HepG2 (cell line): ENCODE results near the gene ARFIP2. TPM values are rescaled to one million over a fixed set of nuclear protein-coding genes. Genes with fewer than 3 reads are reported as not detected.

ENCODE experiments used
- ATAC-seq: fragments of 200-7000 bp; cut with Tn5 transposase; 3 replicates; pipeline ENCODE4 v1.9.1; 2020; ENCODE audit warnings: mild to moderate bottlenecking, moderate library complexity
- BruUV-seq: library from RNA; stranded (reverse); fragments of 400-500 nt; replicated peaks from 2 replicates; lab custom pipeline; 2021; lab: Mats Ljungman, UMichigan
- CTCF ChIA-PET: fragments of 300-600 bp; formaldehyde crosslinking; extraction: SDS; loops from one replicate; lab custom pipeline; 2021; ENCODE audit warnings: low total read pairs, inconsistent platforms, low intra/inter-chr PET ratio; lab: Yijun Ruan, JAX
- POLR2A ChIA-PET: fragments of 350-600 bp; sonication (Branson Sonifier 250); formaldehyde crosslinking; loops from one replicate; lab custom pipeline; 2020; ENCODE audit warnings: antibody characterized with exemption, inconsistent platforms; lab: Yijun Ruan, JAX
- DNase-seq: peaks from one replicate; pipeline ENCODE4 v3.0.0-alpha.2; 2015; ENCODE audit warnings: low spot score
- FAIRE-seq: peaks from 3 replicates; lab custom pipeline; 2011; peaks lifted over from hg19 to GRCh38; lab: Jason Lieb, UNC
- H2AFZ ChIP-seq: one replicate; pipeline ENCODE4 v1.6.1; 2011; ENCODE audit warnings: low read length, inconsistent platforms
- H3K27ac ChIP-seq: fragments of 300-600 bp; 3 replicates; pipeline ENCODE4 v1.8.0; 2011; ENCODE audit warnings: mixed run types, mild to moderate bottlenecking, mixed read lengths, low read length, inconsistent platforms; ENCODE audit not compliant: insufficient read depth; ENCODE audit errors: extremely low read length
- H3K27me3 ChIP-seq, 2 experiments: fragments of 200-600 bp in 1 of 2; 2 replicates in 1 of 2; 3 replicates in 1 of 2; pipeline versions ENCODE4 v1.6.0 to v1.8.0; 2011; ENCODE audit warnings: low read length in 2 of 2, mild to moderate bottlenecking in 2 of 2, moderate library complexity in 2 of 2, inconsistent platforms in 1 of 2; ENCODE audit not compliant: insufficient read depth in 2 of 2, control insufficient read depth in 1 of 2
- H3K36me3 ChIP-seq, 2 experiments: fragments of 200-600 bp in 1 of 2; replicated peaks in 1 of 2; 2 replicates in 1 of 2; 3 replicates in 1 of 2; pipeline versions ENCODE4 v1.5.1 to v1.8.0; 2011; ENCODE audit warnings: low read length in 2 of 2, inconsistent platforms in 1 of 2; ENCODE audit not compliant: insufficient read depth in 2 of 2, control insufficient read depth in 1 of 2
- H3K4me1 ChIP-seq: 2 replicates; pipeline ENCODE4 v1.5.1; 2012; ENCODE audit warnings: low read length, inconsistent platforms; ENCODE audit not compliant: insufficient read depth
- H3K4me2 ChIP-seq: 2 replicates; pipeline ENCODE4 v1.6.0; 2011; ENCODE audit warnings: low read depth, low read length, inconsistent platforms
- H3K4me3 ChIP-seq, 3 experiments: fragments of 200-600 bp in 1 of 3; sonication (generic), shearing (Covaris generic) in 1 of 3; replicated peaks in 1 of 3; 2 replicates each; pipeline ENCODE4 v1.5.1; 2011 to 2016; ENCODE audit warnings: low read length in 3 of 3, inconsistent platforms in 2 of 3, low read depth in 2 of 3, mild to moderate bottlenecking in 2 of 3, control low read depth in 1 of 3, mixed read lengths in 1 of 3; ENCODE audit not compliant: insufficient read depth in 1 of 3
- H3K79me2 ChIP-seq: one replicate; pipeline ENCODE4 v1.6.1; 2011; ENCODE audit warnings: low read length, inconsistent platforms; ENCODE audit not compliant: insufficient read depth
- H3K9ac ChIP-seq: 2 replicates; pipeline ENCODE4 v1.6.0; 2011; ENCODE audit warnings: mild to moderate bottlenecking, low read depth, low read length, inconsistent platforms; ENCODE audit not compliant: insufficient read depth
- H3K9me3 ChIP-seq: 2 replicates; pipeline ENCODE4 v1.5.1; 2012; ENCODE audit warnings: mild to moderate bottlenecking, low read length
- H4K20me1 ChIP-seq: 2 replicates; pipeline ENCODE4 v1.6.0; 2011; ENCODE audit warnings: inconsistent platforms, mild to moderate bottlenecking, low read length, moderate library complexity; ENCODE audit not compliant: insufficient read depth
- BCLAF1 ChIP-seq: fragments of 450-650 bp; IDR thresholded peaks from 2 replicates; pipeline ENCODE4 v1.6.1; 2017; ENCODE audit warnings: mild to moderate bottlenecking
- CERS6 ChIP-seq: sonication (generic); formaldehyde crosslinking; IDR thresholded peaks from 2 replicates; pipeline ENCODE4 v1.5.0; 2020; ENCODE audit warnings: missing genetic modification reagents
- CHCHD3 ChIP-seq: sonication (generic); formaldehyde crosslinking; IDR thresholded peaks from 2 replicates; pipeline ENCODE4 v1.8.0; 2022; ENCODE audit warnings: mild to moderate bottlenecking, missing genetic modification reagents, moderate library complexity
- CTCF ChIP-seq: sonication (generic); formaldehyde crosslinking; IDR thresholded peaks from 2 replicates; pipeline ENCODE4 v1.5.0; 2020; ENCODE audit warnings: mild to moderate bottlenecking, missing genetic modification reagents, moderate library complexity
- FOXO1 ChIP-seq: sonication (generic); formaldehyde crosslinking; IDR thresholded peaks from 2 replicates; pipeline ENCODE4 v1.4.0; 2020; ENCODE audit warnings: missing genetic modification reagents
- HNF4G ChIP-seq, 2 experiments: sonication (generic) in 1 of 2; formaldehyde crosslinking in 1 of 2; IDR thresholded peaks; 2 replicates each; pipeline versions ENCODE4 v1.4.0 to v1.6.1; 2011 to 2020; ENCODE audit warnings: borderline replicate concordance in 2 of 2, low read depth in 2 of 2, mild to moderate bottlenecking in 2 of 2, low read length in 1 of 2, missing genetic modification reagents in 1 of 2, moderate library complexity in 1 of 2
- HOXD1 ChIP-seq: sonication (generic); formaldehyde crosslinking; IDR thresholded peaks from 2 replicates; pipeline ENCODE4 v1.5.0; 2020; ENCODE audit warnings: missing genetic modification reagents
- KLF16 ChIP-seq, 2 experiments: sonication (generic) in 1 of 2; formaldehyde crosslinking in 1 of 2; IDR thresholded peaks; 2 replicates each; pipeline versions ENCODE4 v1.6.1 to v1.8.0; 2016 to 2023; ENCODE audit warnings: missing genetic modification reagents in 2 of 2, missing compliant biosample characterization in 1 of 2
- NFYC ChIP-seq: IDR thresholded peaks from 2 replicates; pipeline ENCODE4 v1.6.1; 2016; ENCODE audit warnings: missing genetic modification reagents, missing compliant biosample characterization
- NKX3-1 ChIP-seq: sonication (generic); formaldehyde crosslinking; IDR thresholded peaks from 2 replicates; pipeline ENCODE4 v1.5.0; 2020; ENCODE audit warnings: missing genetic modification reagents
- RFX1 ChIP-seq: fragments of 450-650 bp; IDR thresholded peaks from 2 replicates; pipeline ENCODE4 v1.6.1; 2017
- RORA ChIP-seq: sonication (generic); formaldehyde crosslinking; IDR thresholded peaks from 2 replicates; pipeline ENCODE4 v1.5.0; 2020; ENCODE audit warnings: mild to moderate bottlenecking, missing genetic modification reagents, moderate library complexity
- ZNF652 ChIP-seq: IDR thresholded peaks from 2 replicates; pipeline ENCODE4 v1.6.1; 2016; ENCODE audit warnings: low read depth, borderline replicate concordance
- WGBS: methylation state at CpG from one replicate; pipeline ENCODE4 v1.1.6; 2017; ENCODE audit warnings: low lambda C conversion rate; 5-methylcytosine and 5-hydroxymethylcytosine counted together
- in situ Hi-C: cut with HindIII; loops from 2 replicates; pipeline ENCODE4 v1.10.0; 2017; ENCODE audit warnings: low pct_unique_long_range_greater_than_20kb; ENCODE audit not compliant: extremely low pct_ligation_motif_present
- intact Hi-C: fragments of 100-400 bp; cut with micrococcal nuclease; formaldehyde crosslinking; loops from one replicate; pipeline ENCODE4 v1.10.0; 2022; ENCODE audit not compliant: unreplicated experiment
- polyA plus RNA-seq, 8 experiments: library from polyadenylated mRNA; depleted of rRNA in 3 of 8; stranded (reverse) in 7 of 8; unstranded in 1 of 8; fragments of >200 nt; fragmentation: Illumina TruSeq in 4 of 8; extraction: Trizol in 4 of 8; gene quantifications; 2 replicates each; pipeline versions ENCODE4 v1.2.1 to v1.2.3, GENCODE V29; 2011 to 2016; ENCODE audit warnings: low read depth in 4 of 8, missing spikeins in 1 of 8, mixed read lengths in 1 of 8; ENCODE audit not compliant: insufficient read depth in 1 of 8
- total RNA-seq, 5 experiments: library from RNA; depleted of rRNA; stranded (reverse); fragments of >200 nt; fragmentation: Illumina TruSeq; extraction: Trizol; gene quantifications; 2 replicates each; pipeline ENCODE4 v1.2.3, GENCODE V29; 2016; ENCODE audit warnings: low read depth in 1 of 5

ARFIP2 gene
- total and polyA plus RNA-seq, 2 of the 13 experiments (the other 11 are each of a cell fraction or from before 2014, with no cell fraction given): 56.6 to 60.2 TPM

- BruUV-seq: no TSS peak
- WGBS: 100% methylated on average over 1 of the region's 4 CpGs
- DNase-seq: no peak
- Histone ChIP-seq H3K4me3 (no peak overlapping the region), H2AFZ (no peak overlapping the region), H3K79me2 (peaks cover 19% of the 10 kb centered on the region), H3K4me1 (peaks cover 52% of the 10 kb centered on the region), H3K4me2 (no peak overlapping the region), H3K9ac (no peak overlapping the region), H3K27me3 (no peaks in the 10 kb centered on the region; a peak in 1 of 5 replicates), H3K36me3 (peaks cover 9 to 25% of the 10 kb centered on the region in 2 experiments), H3K9me3 (no peaks in the 10 kb centered on the region), H4K20me1 (no peaks in the 10 kb centered on the region; the same call in 1 of the 2 replicates), H3K27ac (peak overlapping the region; percentile 30)
- ChIA-PET CTCF (no interaction called here), POLR2A (interaction anchor here (1.1 to 2.2 kb wide), 3 partner anchors 8 to 205 kb away, joined by 3 to 13 read pairs (median 4); no protein-coding TSS in a partner anchor)
- no peak for ATAC-seq
- intact Hi-C loops: no loop called here
- in situ Hi-C loops: no loop called here
- no peak for FAIRE-seq
- peak; percentile 19; the same call in 1 of the 2 replicates for TF ChIP-seq NFYC (CRISPR knock-in tag)
- no peak for TF ChIP-seq CHCHD3
- TF ChIP-seq HNF4G (IDR thresholded peaks at IDR 0.05; ENCODE audit: borderline replicate concordance, low read depth, low read length): no peak
- TF ChIP-seq HNF4G (CRISPR knock-in tag; IDR thresholded peaks at IDR 0.05; ENCODE audit: borderline replicate concordance, low read depth): no peak
Observed at GRCh38 chr11:6476571-6476970, 4.6 kb downstream of the ARFIP2 start.

GRCh38 chr11:6475936-6476335 lies 5.2 kb downstream of the ARFIP2 start:
- Histone ChIP-seq H3K27ac (peak overlapping the region; percentile 30), H4K20me1 (no peaks in the 10 kb centered on the region; the same call in 1 of the 2 replicates), H2AFZ (no peak overlapping the region), H3K9me3 (no peaks in the 10 kb centered on the region), H3K27me3 (no peaks in the 10 kb centered on the region; a peak in 2 of 5 replicates), H3K4me2 (no peak overlapping the region), H3K4me3 (no peak overlapping the region), H3K4me1 (peaks cover 52% of the 10 kb centered on the region), H3K9ac (no peak overlapping the region), H3K36me3 (peaks cover 9 to 25% of the 10 kb centered on the region in 2 experiments), H3K79me2 (peaks cover 15% of the 10 kb centered on the region)
- DNase-seq (peak; percentile 41), ATAC-seq (peak; percentile 14; the same call in 2 of the 3 replicates), FAIRE-seq (no peak)
- CTCF ChIA-PET: no interaction called here
- in situ Hi-C loops (no loop called here), intact Hi-C loops (no loop called here)
- 52% methylated on average over 5 of the region's 5 CpGs for WGBS
- POLR2A ChIA-PET: interaction anchor here (1.4 to 2.2 kb wide), 5 partner anchors 9 to 143 kb away, joined by 3 to 13 read pairs (median 4); partner anchors contain the start of gene TPP1
- BruUV-seq: no TSS peak
- no peak for TF ChIP-seq CERS6 (CRISPR knock-in tag)
- TF ChIP-seq FOXO1 (CRISPR knock-in tag): no peak
- no peak for TF ChIP-seq RORA
- no peak for TF ChIP-seq KLF16 (CRISPR knock-in tag; IDR thresholded peaks at IDR 0.05)
- TF ChIP-seq HOXD1: no peak
- no peak for TF ChIP-seq ZNF652 (CRISPR knock-in tag)
- TF ChIP-seq RFX1: peak; percentile 17; the same call in 1 of the 2 replicates
- TF ChIP-seq CTCF: peak; percentile 29; the same call in 1 of the 2 replicates
- TF ChIP-seq NKX3-1 (CRISPR knock-in tag): no peak
- no peak for TF ChIP-seq BCLAF1
